ENCODE results near the gene FHIP1B.

FHIP1B gene

DNA sequence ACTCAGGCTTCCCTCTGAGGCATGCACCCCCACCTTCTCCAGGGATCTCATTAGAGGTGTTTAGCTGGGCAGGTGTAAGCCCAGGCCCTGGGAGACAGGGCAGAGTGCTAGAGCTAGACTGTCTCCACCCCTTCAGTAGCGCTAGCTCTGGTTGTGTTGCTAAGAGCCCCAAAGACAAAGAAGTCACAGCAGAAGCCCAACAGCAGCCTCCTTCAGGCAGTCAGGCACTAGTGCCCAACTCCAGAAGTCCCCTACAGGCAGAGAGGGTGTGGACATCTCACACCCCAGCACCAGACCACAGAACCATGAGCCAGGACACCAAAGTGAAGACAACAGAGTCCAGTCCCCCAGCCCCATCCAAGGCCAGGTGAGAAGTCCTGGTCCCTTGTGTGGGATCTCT, 4.5 kb upstream of the FHIP1B start, which contains the start of gene CNGA4:
Gene CNGA4 (plus strand): TSS at position 188 of the 400 bp plus-strand sequence. CDS start 118 bp downstream, at position 306.
- TF ChIP-seq POLR2AphosphoS5 (IDR thresholded peaks at IDR 0.05; ENCODE audit: low read depth, low read length) (no peak), FOXP2 (optimal IDR thresholded peaks at IDR 0.05; ENCODE audit: borderline replicate concordance, extremely low read depth, extremely low read length, insufficient read depth) (no peak), SIN3A (IDR thresholded peaks at IDR 0.05; ENCODE audit: borderline replicate concordance, insufficient read depth, low read length) (no peak), TAF1 (IDR thresholded peaks at IDR 0.05; ENCODE audit: borderline replicate concordance, insufficient read depth, low read length) (no peak)
- TF ChIP-seq, protein P1, sequence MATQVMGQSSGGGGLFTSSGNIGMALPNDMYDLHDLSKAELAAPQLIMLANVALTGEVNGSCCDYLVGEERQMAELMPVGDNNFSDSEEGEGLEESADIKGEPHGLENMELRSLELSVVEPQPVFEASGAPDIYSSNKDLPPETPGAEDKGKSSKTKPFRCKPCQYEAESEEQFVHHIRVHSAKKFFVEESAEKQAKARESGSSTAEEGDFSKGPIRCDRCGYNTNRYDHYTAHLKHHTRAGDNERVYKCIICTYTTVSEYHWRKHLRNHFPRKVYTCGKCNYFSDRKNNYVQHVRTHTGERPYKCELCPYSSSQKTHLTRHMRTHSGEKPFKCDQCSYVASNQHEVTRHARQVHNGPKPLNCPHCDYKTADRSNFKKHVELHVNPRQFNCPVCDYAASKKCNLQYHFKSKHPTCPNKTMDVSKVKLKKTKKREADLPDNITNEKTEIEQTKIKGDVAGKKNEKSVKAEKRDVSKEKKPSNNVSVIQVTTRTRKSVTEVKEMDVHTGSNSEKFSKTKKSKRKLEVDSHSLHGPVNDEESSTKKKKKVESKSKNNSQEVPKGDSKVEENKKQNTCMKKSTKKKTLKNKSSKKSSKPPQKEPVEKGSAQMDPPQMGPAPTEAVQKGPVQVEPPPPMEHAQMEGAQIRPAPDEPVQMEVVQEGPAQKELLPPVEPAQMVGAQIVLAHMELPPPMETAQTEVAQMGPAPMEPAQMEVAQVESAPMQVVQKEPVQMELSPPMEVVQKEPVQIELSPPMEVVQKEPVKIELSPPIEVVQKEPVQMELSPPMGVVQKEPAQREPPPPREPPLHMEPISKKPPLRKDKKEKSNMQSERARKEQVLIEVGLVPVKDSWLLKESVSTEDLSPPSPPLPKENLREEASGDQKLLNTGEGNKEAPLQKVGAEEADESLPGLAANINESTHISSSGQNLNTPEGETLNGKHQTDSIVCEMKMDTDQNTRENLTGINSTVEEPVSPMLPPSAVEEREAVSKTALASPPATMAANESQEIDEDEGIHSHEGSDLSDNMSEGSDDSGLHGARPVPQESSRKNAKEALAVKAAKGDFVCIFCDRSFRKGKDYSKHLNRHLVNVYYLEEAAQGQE (IDR thresholded peaks at IDR 0.05; ENCODE audit: insufficient read depth in 1 of 2, low read depth in 2 of 2, low read length in 2 of 2), result no peak

DNA sequence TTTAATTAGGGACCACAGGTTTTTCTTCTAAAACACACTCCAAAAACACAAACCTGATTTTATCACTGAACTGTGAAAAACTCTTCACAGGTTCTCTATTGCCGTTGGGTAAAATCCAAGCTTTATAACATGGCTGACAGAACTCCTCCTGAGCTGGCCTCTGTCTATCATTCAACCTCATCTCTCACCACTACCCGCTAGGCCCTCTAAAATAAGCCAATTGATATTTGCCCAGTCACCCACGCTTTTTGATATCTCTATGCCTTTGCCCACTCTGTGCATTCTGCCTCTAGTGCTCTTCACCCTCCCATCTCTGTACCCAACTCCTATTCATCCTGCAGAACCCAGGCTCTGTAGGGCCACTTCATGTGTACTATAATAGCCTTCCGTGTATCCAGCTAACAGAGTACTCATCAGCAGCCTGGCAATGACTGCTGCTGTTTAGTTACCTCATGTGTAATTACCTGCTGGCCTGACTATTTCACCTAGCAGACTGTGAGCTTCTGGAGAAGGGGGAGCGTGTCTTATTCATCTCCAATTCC, 3.4 kb upstream of the FHIP1B start:
- no peak for TF ChIP-seq FOXP2 (optimal IDR thresholded peaks at IDR 0.05; ENCODE audit: borderline replicate concordance, extremely low read depth, extremely low read length, insufficient read depth)
- no peak for TF ChIP-seq POLR2AphosphoS5 (IDR thresholded peaks at IDR 0.05; ENCODE audit: low read depth, low read length)
- no peak for TF ChIP-seq SIN3A (IDR thresholded peaks at IDR 0.05; ENCODE audit: borderline replicate concordance, insufficient read depth, low read length)
- TF ChIP-seq, protein P1 (IDR thresholded peaks at IDR 0.05; ENCODE audit: insufficient read depth in 1 of 2, low read depth in 2 of 2, low read length in 2 of 2), result no peak
- no peak for TF ChIP-seq TAF1 (IDR thresholded peaks at IDR 0.05; ENCODE audit: borderline replicate concordance, insufficient read depth, low read length)

DNA sequence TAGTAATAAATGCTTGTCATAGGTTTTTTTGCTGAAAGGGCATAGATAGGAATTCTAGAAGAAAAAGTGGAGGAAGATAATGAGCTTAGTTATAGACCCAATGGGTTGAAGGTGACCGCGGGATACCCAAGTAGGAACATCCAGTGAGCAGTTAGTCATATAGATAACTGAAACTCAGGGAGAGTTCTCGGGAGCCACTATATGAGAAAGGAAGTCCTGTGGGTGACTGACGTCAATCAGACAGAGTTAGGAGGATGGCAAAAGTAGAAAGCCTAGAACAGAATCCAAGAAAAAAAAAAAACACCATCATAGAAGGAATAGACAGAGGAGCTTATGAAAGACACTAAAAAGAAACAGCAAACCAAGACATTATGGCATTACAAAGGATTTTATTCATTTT, 2.8 kb upstream of the FHIP1B start:
- TF ChIP-seq POLR2AphosphoS5 (IDR thresholded peaks at IDR 0.05; ENCODE audit: low read depth, low read length) (no peak), TAF1 (IDR thresholded peaks at IDR 0.05; ENCODE audit: borderline replicate concordance, insufficient read depth, low read length) (no peak), SIN3A (IDR thresholded peaks at IDR 0.05; ENCODE audit: borderline replicate concordance, insufficient read depth, low read length) (no peak), FOXP2 (optimal IDR thresholded peaks at IDR 0.05; ENCODE audit: borderline replicate concordance, extremely low read depth, extremely low read length, insufficient read depth) (no peak)

DNA sequence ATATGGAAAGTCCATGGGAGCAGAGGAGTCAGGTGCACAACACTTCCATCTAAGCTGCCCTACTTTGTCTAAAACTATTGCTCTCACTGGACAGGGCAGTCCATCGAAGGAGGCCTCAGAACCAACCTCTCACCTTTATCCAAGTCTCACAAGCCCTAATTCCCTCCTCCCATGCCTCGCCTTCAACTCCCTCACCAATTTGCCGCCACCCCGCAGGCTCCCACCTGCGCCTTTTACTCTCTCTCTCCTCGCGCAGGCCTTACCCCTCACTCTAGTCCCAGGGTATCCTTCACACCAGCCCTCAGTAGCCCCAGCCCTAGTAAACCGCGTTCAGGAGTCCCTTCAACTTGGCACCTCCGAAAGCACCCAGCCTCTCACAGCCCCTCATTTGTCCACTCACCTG, 451 bp downstream of the FHIP1B start:
- no peak for TF ChIP-seq SIN3A (IDR thresholded peaks at IDR 0.05; ENCODE audit: borderline replicate concordance, insufficient read depth, low read length)
- no peak for TF ChIP-seq TAF1 (IDR thresholded peaks at IDR 0.05; ENCODE audit: borderline replicate concordance, insufficient read depth, low read length)
- TF ChIP-seq, protein P1 (IDR thresholded peaks at IDR 0.05; ENCODE audit: insufficient read depth in 1 of 2, low read depth in 2 of 2, low read length in 2 of 2), result no peak
- TF ChIP-seq POLR2AphosphoS5 (IDR thresholded peaks at IDR 0.05; ENCODE audit: low read depth, low read length), result no peak
- no peak for TF ChIP-seq FOXP2 (optimal IDR thresholded peaks at IDR 0.05; ENCODE audit: borderline replicate concordance, extremely low read depth, extremely low read length, insufficient read depth)

DNA sequence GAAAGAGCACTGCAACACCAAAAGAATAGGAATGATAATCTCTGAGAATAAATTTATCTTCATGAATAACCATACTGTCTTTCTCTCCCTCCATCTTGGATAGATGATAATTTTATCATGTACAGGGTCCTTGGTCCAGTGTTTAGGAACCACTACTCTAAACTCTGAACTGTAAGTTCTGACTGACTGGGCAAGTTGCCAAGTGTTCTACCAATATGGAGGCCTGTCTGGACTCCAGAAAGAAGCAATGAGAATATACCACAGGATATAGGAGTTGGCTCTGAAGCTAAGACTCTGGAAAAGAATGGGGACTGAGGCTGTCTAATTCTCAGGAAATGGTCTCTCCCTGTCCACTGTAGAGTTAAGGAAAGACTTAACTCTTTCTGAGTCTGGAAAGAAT, 1.5 kb downstream of the FHIP1B start:
- TF ChIP-seq, protein P1 (IDR thresholded peaks at IDR 0.05; ENCODE audit: insufficient read depth in 1 of 2, low read depth in 2 of 2, low read length in 2 of 2), result no peak
- TF ChIP-seq POLR2AphosphoS5 (IDR thresholded peaks at IDR 0.05; ENCODE audit: low read depth, low read length) (no peak), TAF1 (IDR thresholded peaks at IDR 0.05; ENCODE audit: borderline replicate concordance, insufficient read depth, low read length) (no peak), SIN3A (IDR thresholded peaks at IDR 0.05; ENCODE audit: borderline replicate concordance, insufficient read depth, low read length) (no peak), FOXP2 (optimal IDR thresholded peaks at IDR 0.05; ENCODE audit: borderline replicate concordance, extremely low read depth, extremely low read length, insufficient read depth) (no peak)

Data from PFSK-1 (cell line).